IPS-NIHi7 (cell line): ENCODE measurements around the gene SMARCD1.

Experiments
- DNase-seq: peaks from one replicate; pipeline ENCODE4 v3.0.0; 2012; ENCODE audit warnings: mixed read lengths; ENCODE audit errors: extremely low spot score

The SMARCD1 gene

DNA sequence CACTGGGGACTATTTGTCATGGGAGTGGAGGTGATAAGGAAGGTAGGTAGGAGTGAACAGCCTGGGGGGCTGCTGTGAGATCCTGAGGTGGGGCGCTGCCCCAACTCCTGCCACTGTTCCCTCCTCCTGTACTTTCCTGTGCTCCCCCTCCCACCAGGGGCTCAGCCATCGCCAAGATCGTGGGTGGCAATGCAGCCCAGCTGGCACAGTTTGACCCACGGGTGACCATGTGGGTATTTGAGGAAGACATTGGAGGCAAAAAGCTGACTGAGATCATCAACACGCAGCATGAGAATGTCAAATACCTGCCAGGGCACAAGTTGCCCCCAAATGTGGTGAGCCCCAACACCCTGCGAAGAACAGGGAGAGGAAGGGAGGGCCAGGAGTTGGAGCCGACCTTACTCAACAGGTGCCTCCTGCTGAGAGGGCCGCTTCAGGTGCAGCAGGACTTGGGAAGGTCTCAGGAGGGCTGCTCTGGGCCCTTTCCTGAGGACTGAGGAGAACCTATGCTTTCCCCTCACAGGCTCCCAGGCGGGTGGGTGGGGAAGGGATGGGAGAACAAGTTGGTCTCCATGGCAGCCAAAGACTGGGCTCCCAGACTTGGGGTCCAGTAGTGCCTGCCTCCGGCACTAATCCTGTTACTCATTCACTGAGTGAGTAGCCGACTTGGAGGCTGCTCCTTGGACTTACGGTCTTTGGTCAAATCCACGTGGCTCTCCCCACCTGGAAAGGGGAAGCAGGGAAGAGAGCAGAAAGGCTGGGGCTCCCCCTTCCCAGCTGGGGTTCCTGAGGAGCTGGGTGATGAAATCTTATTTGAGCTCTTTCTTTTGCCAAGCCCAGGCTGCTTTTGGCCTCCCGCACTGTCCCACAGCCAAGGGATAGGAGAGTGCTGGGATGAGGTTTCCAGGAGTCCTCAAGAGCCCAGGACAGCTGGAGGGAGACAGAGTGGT, 19.6 kb downstream of the SMARCD1 start:
- no peak for DNase-seq

DNA sequence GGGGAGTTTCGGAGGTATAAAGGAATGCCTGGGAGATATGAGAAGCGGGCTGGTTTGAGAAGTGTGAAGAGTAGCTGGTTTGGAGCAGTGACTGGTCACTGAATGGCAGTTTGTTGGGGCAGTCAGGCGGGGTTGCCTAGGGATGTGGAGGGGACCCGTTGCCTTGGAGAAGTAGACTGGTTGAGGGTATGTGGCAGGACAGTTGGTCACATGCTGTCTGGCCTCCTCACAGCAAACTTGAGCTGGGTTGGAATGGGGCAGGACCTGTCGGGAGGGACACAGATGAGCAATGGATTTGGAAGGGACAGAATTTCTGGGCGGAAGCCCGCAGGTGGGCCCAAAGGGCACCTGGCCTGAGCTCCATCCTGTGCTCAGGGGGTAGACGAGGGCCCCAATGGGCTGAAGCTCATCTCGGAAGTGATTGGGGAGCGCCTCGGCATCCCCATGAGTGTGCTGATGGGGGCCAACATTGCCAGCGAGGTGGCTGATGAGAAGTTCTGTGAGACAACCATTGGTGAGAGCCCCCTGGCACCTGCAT, 20.8 kb downstream of the SMARCD1 start:
- no peak for DNase-seq

DNA sequence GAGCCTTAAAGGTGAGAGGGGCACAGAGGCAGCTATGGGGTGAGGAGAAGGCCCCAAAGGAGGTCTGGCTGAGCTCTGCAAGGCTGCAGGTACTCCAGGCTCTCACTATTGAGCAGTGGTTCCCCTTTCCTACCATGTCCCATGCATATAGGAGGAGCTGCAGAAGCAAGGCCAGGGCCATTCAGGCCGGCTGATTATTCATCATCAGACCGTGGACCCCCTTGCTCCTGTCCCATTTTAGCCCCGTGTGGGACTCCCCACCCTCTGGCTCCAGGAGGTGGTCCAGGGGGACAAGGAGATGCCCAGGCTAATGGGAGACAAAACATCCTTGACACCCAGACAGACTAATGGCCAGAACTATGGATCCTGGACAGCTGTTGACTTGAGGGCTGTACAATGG, 21.8 kb downstream of the SMARCD1 start:
- DNase-seq, result no peak

- no peak for DNase-seq
Measured at GRCh38 chr12:50107416-50108268, 22.5 kb downstream of the SMARCD1 start.

- DNase-seq, result no peak
Measured at GRCh38 chr12:50109319-50109718, 24.2 kb downstream of the SMARCD1 start.

GRCh38 chr12:50110127-50110761, 25.1 kb downstream of the SMARCD1 start:
- DNase-seq, result no peak

DNA sequence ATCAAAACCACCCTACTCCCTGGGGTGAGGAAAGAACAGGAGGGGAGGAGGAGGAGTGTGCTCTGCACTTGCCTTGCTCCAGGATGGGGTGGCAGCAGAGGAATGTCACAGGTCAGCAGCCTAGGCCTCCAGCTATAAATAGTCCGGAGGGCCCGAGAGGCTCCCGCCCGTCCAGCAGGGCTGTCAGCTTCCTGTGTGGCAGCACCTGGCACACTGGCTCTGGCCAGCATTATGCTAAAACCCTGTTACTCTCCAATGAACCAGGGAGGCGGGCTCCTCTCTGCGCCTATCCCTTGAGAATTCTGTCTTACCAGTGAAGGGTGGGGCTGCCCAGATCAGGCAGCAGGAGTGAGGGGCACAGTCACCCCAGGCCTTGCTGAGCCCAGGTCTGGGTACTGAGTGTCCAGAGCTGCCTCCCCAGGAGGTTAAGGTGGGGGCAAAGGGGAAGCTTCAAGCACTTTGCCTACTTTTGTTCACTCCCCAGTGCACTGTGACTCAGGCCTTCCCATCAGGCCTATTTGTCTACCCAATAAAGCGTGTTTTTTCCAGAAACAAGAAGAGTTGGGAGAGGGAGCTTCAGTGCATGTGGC, 25.7 kb downstream of the SMARCD1 start:
- peak; percentile 33 for DNase-seq

DNA sequence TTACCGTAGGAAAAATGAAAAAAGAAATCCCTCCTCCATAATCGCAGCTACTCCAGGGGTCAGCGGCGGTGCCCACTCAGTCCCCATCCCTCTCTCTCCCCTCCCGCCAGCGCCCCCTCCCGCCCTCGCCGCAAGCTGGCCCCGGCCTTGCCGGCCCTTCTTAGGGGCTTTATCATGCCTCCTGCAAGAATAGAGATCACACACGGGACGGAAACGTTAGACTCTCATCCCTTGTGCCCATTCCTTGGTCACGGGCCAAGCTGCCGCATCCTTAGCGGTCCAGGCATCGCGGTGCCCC, 26.2 kb downstream of the SMARCD1 start:
- DNase-seq, result no peak

- DNase-seq, result peak; percentile 98
Measured at GRCh38 chr12:50111693-50112455, 26.7 kb downstream of the SMARCD1 start, which contains the start of gene COX14. Gene COX14 (plus strand): TSS chr12:50112236. CDS start chr12:50120044, 7,808 bp downstream.

- peak; percentile 66 for DNase-seq
Measured at GRCh38 chr12:50112456-50113218, 27.5 kb downstream of the SMARCD1 start.

- DNase-seq, result no peak
Measured at GRCh38 chr12:50117057-50117622, 32.0 kb downstream of the SMARCD1 start.

DNA sequence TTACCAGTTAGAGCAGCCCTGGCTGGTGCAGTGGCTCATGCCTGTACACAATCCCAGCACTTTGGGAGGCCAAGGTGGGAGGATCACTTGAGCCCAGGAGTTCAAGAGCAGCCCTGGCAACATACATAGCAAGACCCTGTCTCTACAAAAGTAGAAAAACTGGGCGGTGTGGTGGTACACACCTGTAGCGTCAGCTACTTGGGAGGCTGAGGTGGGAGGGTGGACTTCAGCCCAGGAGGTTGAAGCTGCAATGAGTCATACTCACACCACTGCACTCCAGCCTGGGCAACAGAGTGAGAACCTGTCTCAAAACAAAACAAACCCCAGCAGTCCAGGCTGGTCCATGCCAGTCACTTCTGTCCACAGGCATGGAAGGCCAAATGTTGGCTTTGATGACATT, 34.2 kb downstream of the SMARCD1 start:
- no peak for DNase-seq

DNA sequence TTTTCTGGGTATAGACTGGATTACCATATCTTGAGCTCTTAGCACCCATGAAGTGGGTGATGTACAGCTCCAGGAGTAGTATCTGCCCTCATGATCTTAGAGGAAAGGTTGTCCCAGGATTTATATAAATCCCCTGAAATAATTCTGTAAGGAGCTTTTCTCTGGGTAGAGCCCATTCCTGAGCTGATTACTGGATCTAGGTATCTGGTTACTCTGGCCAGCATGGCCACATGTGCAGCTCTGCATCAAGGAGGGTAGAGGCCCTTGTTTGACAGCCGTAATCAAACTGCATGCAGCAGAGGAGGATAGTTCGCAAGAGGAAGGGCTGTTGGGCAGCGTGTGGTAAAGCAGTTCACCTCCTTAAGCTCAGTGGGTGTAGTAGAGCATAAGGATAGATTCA, 35.4 kb downstream of the SMARCD1 start:
- DNase-seq, result no peak

DNA sequence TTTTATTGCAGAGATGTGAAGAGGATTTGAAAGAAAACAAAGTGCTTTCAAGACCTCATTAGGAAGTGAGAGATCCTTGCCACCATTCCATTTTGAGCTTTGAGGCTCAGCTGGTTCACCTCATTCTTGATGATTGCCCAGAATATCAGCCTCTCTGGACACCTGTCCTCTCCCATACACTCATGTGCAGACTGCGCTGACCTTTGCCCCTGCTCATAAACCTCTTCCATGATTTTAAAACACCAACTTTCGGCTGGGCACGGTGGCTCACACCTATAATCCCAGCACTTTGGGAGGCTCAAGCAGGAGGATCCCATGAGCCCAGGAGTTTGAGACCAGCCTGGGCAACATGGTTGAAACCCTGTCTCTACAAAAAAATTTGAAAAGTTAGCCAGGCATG, 35.8 kb downstream of the SMARCD1 start:
- DNase-seq, result no peak

DNA sequence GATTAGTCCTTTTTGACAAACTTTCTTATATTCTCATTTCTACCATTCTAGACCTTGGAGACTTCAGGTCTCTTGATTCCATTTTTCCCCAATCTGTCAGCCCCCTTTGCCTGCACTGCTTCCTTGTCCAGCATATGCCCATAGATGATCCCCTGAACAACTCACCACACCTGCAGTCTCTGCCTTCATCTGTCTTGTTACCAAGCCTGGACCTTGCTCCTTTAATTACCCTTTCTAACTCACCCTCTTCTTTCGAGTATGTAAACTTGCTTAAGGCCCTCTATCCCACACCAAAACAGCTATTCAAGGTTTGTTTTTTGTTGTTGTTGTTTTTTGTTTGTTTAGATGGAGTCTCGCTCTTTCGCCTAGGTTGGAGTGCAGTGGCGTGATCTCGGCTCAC, 36.5 kb downstream of the SMARCD1 start:
- DNase-seq, result no peak

DNA sequence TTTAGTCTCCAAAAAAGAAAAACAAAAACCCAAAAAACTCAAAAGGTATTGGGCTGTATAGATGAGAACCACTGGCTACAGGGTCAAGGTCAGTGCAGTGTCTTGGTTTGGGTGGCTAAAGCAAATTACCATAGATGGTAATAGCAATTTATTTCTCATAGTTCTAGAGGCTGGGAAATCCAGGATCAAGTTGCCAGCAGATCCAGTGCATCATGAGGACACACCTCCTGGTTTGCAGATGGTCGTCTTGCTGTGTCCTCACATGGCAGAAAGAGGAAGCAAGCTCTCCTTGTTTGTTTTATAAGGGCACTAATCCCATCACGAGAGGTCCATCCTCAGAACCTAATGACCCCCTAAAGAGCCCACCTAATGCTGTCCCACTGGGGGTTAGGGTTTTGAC, 38.1 kb downstream of the SMARCD1 start:
- no peak for DNase-seq

- DNase-seq, result no peak
Measured at GRCh38 chr12:50127546-50127945, 42.4 kb downstream of the SMARCD1 start.

DNA sequence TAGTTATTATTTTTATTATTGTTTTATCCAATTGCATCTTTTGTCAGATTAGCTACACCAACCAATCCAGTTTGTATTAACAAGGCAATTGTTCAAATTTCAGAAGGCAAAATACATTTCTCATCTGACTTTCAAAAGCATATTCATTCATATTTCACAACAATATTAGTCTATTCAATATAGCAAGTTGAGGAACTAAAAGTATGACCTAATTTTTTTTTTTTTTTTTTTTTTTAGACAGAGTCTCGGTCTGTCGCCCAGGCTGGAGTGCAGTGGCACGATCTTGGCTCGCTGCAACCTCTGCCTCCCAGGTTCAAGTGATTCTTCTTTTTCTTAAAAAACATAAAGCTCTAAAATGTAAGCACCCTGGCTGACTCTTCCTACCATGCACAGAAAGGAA, 44.1 kb downstream of the SMARCD1 start:
- DNase-seq, result no peak

DNA sequence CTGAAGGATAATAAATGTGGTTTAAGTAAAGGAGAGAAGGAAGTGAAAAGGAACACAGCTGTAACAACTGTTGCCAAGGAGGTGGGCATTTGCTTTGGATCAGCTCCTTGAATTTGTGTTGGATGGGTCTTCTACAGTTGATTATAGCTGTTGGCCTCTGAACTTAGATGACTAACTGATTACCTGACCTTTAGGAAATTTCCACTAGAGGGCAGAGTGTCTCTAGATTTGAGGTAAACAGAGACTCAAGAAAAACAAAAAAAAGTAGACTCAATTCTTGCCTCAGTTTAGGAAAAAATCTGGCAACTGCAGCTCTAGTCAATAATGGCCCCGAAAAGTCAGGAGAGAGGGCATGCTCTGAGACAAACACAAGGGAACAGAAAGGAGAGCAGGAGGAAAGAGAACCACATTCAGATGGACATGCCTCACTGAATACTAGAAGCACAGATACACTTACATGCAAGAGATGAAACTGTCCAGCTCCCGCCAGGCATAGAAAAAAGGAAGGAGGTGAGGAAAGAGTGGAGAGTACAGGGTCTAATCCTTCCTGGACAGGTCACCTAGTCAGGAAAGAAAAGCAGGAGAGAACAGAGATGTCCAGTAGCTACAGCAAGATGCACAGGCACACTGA, 47.5 kb downstream of the SMARCD1 start:
- DNase-seq, result peak; percentile 54
